BLaER1 treated with 17β-estradiol and CSF1 and Interleukin-3, amounts not matched to agents 10 nM and 100 nM (cell line): ENCODE results near the gene PGAP3.
A peak's percentile ranks its signal among the peaks of the same experiment; 100 is the strongest.

Source experiments
- H3K27ac ChIP-seq, 11 experiments: shearing (Covaris generic); formaldehyde crosslinking; 2 replicates each; pipeline ENCODE4 v1.8.1; 2022
- H3K27me3 ChIP-seq, 11 experiments: shearing (Covaris generic); formaldehyde crosslinking; 2 replicates each; pipeline ENCODE4 v1.8.1; 2022
- H3K36me3 ChIP-seq, 11 experiments: shearing (Covaris generic); formaldehyde crosslinking; 2 replicates each; pipeline ENCODE4 v1.8.1; 2022
- H3K4me1 ChIP-seq, 10 experiments: shearing (Covaris generic); formaldehyde crosslinking; 2 replicates each; pipeline ENCODE4 v1.8.1; 2022
- H3K4me2 ChIP-seq, 11 experiments: shearing (Covaris generic); formaldehyde crosslinking; 2 replicates each; pipeline ENCODE4 v1.8.1; 2022
- H3K4me3 ChIP-seq, 10 experiments: shearing (Covaris generic); formaldehyde crosslinking; 2 replicates each; pipeline ENCODE4 v1.8.1; 2022
- H3K9ac ChIP-seq, 11 experiments: shearing (Covaris generic); formaldehyde crosslinking; 2 replicates each; pipeline ENCODE4 v1.8.1; 2022
- H3K9me3 ChIP-seq, 11 experiments: shearing (Covaris generic); formaldehyde crosslinking; replicated peaks in 1 of 11; 2 replicates each; pipeline ENCODE4 v1.8.1; 2022
- H4K20me1 ChIP-seq, 11 experiments: shearing (Covaris generic); formaldehyde crosslinking; 2 replicates each; pipeline ENCODE4 v1.8.1; 2022
- Cebpa-rat ChIP-seq, 11 experiments: shearing (Covaris generic); IDR thresholded peaks; 2 replicates each; pipeline ENCODE4 v1.8.1; 2022

Gene PGAP3, protein sequence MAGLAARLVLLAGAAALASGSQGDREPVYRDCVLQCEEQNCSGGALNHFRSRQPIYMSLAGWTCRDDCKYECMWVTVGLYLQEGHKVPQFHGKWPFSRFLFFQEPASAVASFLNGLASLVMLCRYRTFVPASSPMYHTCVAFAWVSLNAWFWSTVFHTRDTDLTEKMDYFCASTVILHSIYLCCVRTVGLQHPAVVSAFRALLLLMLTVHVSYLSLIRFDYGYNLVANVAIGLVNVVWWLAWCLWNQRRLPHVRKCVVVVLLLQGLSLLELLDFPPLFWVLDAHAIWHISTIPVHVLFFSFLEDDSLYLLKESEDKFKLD

DNA sequence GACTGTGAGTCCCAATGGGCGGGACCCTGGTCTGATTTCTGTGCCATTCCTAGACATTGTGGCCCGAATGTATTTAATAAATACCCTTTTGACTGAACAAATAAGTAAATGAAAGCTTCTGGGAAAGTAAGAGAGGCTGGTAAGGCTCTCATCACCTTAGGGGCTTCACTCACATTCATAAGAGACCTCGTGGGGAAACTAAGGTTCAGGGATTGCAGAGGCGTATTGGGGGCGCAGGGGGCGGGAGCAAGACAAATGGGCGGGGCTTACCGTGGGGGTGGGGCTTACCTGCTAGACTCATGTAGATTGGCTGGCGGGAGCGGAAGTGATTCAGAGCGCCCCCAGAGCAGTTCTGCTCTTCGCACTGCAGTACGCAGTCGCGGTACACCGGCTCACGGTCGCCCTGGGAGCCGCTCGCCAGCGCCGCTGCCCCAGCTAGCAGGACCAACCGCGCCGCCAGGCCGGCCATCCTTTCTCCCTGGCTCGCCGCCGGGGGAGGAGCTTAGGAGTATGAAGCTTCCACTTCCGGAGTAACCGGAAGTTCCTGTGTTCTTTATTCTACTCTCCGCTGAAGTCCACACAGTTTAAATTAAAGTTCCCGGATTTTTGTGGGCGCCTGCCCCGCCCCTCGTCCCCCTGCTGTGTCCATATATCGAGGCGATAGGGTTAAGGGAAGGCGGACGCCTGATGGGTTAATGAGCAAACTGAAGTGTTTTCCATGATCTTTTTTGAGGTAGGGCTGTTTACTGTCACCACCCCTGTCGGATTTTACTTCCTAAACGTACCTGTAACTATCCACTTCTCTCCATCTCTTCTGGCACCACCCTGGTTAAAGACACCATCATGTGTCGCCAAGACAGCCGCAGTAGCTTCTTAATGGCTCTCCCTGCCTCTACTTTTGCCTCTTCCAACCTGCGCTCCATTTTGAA is at the start of gene PGAP3:
PGAP3 (minus strand) TSS at position 512 of the 929 bp plus-strand sequence; CDS start at position 469, 43 bp downstream.
- Histone ChIP-seq H3K4me3 (peak within 1 kb of the TSS; percentile 57 to 78 (median 66)), H3K9ac (peak within 1 kb of the TSS; percentile 35 to 80 (median 75)), H3K27me3 (no peaks in the 10 kb centered on the region), H4K20me1 (no peaks in the 10 kb centered on the region), H3K9me3 (peaks cover 0 to 12% (median 0%) of the 10 kb centered on the region in 11 experiments; a peak in 7 of 22 replicates), H3K27ac (peak within 1 kb of the TSS; percentile 63 to 87 (median 79)), H3K4me2 (peak within 1 kb of the TSS; percentile 80 to 96 (median 88)), H3K4me1 (peaks cover 10 to 17% (median 14%) of the 10 kb centered on the region in 10 experiments), H3K36me3 (peaks cover 0 to 27% (median 4%) of the 10 kb centered on the region in 11 experiments; a peak in 10 of 22 replicates)
- TF ChIP-seq Cebpa-rat (IDR thresholded peaks at IDR 0.05) = no peak

DNA sequence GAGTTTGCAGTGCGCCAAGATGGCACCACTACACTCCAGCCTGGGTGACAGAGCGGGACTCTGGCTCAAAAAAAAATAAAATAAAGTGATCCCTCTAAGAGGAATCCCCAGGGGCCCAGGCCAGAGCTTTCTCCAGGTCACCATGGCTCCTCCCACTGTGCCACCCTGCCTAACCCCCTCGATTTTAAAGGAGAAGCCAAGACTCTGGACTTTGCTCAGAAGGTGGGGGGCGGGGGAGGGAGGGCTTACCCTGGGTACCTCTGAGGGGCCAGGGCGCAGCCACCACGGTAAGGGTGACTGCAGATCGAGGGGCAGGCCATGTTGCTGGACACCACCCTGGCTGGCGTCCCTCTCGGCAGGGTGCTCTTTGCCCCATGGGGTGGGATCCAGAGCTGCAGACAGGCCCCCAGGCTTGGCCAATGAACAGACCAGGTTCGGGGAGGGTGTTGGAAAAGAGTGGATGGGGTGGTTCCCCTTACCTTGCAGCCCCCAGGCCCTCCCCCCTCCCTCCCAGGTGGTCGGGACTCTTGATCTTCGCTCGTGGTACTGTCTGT is 49.4 kb upstream of the PGAP3 start:
- H3K27me3 ChIP-seq = peaks cover 57 to 72% (median 68%) of the 10 kb centered on the region in 11 experiments
- H3K4me2 ChIP-seq = no peak overlapping the region; a peak in 1 of 22 replicates
- TF ChIP-seq Cebpa-rat (IDR thresholded peaks at IDR 0.05) = no peak
- no peak overlapping the region for H3K27ac ChIP-seq
- H3K36me3 ChIP-seq = no peaks in the 10 kb centered on the region
- no peak overlapping the region for H3K4me3 ChIP-seq
- no peaks in the 10 kb centered on the region for H4K20me1 ChIP-seq
- H3K4me1 ChIP-seq = peaks cover 27 to 43% (median 35%) of the 10 kb centered on the region in 10 experiments
- H3K9me3 ChIP-seq = no peaks in the 10 kb centered on the region
- H3K9ac ChIP-seq = no peak overlapping the region

DNA sequence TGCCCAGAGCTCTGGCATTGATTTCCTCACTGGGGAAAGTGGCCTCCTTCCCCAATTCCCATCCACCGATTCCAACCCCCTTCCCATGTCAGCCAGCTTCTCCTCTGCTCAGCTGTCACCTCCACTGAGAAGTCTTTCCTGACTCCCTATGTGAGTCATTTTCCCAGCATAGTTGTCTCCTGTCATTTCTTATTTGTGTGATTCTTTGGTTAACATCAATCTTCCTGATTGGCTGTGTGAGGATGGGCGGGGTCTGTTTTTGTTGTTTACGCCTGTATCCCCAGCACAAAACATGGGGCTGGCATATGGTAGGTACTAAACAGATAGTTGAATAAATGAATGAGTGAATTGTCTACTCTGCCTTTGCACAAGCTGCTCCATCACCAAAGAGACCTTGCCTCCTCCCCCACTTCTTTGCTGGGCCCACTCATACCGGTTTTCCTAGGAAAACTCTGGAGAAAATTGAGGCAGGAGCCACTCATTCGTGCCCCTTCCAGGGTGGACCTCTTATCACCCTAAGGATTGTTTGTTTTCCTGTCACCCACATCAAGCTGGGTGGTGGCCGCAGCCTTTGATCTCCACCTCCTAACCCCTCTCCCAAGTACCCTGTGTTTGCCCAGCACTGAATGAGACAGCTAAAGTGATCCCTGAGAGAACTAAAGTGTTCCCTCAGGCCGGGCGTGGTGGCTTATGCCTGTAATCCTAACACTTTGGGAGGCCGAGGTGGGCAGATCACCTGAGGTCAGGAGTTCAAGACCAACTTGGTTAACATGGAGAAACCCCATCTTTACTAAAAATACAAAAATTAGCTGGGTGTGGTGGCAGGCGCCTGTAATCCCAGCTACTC is 48.7 kb upstream of the PGAP3 start:
- Histone ChIP-seq H3K4me1 (peaks cover 25 to 35% (median 31%) of the 10 kb centered on the region in 10 experiments), H3K4me3 (no peak overlapping the region), H3K27me3 (peaks cover 57 to 65% (median 61%) of the 10 kb centered on the region in 11 experiments), H3K4me2 (no peak overlapping the region), H3K9ac (no peak overlapping the region), H3K9me3 (no peaks in the 10 kb centered on the region), H4K20me1 (no peaks in the 10 kb centered on the region), H3K36me3 (no peaks in the 10 kb centered on the region), H3K27ac (no peak overlapping the region)
- no peak for TF ChIP-seq Cebpa-rat (IDR thresholded peaks at IDR 0.05)

DNA sequence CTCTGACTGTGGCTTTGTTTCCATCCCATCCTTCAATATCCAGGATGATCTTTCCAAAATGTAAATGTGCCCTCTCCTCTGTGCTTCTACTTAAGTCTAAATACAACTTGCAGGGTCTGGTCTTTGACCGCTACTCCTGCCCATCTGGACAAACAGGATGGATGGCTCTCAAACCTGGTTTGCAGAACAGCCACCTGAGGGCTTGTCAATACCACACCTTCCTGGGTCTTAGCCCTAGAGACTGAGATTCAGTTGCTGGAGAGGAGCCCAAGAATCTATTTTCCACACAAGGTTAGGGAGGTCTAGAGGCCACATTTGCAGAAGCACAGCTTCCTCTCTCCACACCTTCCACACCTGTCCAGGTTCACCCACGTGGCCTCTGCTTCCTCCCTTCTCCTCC is 48.0 kb upstream of the PGAP3 start:
- Histone ChIP-seq H3K9me3 (no peaks in the 10 kb centered on the region), H3K4me1 (peaks cover 19 to 32% (median 25%) of the 10 kb centered on the region in 10 experiments), H3K9ac (no peak overlapping the region), H3K27ac (no peak overlapping the region), H3K36me3 (no peaks in the 10 kb centered on the region), H3K4me2 (no peak overlapping the region), H3K4me3 (no peak overlapping the region), H4K20me1 (no peaks in the 10 kb centered on the region), H3K27me3 (peaks cover 51 to 58% (median 54%) of the 10 kb centered on the region in 11 experiments)
- no peak for TF ChIP-seq Cebpa-rat (IDR thresholded peaks at IDR 0.05)

DNA sequence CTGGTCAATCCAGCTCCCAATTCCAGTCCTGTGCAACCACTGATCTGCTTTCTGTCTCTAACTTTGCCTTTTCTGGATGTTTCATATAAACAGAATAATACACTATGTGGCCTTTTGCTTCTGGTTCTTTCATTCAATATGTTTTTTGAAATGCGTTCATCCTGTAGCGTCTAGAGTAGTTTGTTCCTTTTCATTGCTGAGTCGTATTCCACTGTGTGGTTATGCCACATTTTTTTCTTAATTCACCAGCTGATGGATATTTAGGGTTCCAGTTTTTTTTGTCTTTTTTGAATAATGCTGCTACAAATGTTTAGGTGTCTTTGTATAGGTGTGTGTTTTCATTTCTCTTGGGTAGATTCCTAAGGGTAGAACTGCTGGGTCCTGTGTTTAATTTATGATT is 44.7 kb upstream of the PGAP3 start:
- no peak for TF ChIP-seq Cebpa-rat (IDR thresholded peaks at IDR 0.05)
- no peak overlapping the region for H3K9ac ChIP-seq
- peaks cover 17 to 19% (median 18%) of the 10 kb centered on the region in 11 experiments for H3K36me3 ChIP-seq
- peaks cover 11 to 28% (median 19%) of the 10 kb centered on the region in 10 experiments for H3K4me1 ChIP-seq
- no peak overlapping the region for H3K4me2 ChIP-seq
- H3K9me3 ChIP-seq = no peaks in the 10 kb centered on the region
- H3K4me3 ChIP-seq = no peak overlapping the region
- H3K27ac ChIP-seq = no peak overlapping the region
- H3K27me3 ChIP-seq = peaks cover 18 to 25% (median 21%) of the 10 kb centered on the region in 11 experiments
- H4K20me1 ChIP-seq = peaks cover 0 to 16% (median 0%) of the 10 kb centered on the region in 11 experiments; a peak in 4 of 22 replicates

DNA sequence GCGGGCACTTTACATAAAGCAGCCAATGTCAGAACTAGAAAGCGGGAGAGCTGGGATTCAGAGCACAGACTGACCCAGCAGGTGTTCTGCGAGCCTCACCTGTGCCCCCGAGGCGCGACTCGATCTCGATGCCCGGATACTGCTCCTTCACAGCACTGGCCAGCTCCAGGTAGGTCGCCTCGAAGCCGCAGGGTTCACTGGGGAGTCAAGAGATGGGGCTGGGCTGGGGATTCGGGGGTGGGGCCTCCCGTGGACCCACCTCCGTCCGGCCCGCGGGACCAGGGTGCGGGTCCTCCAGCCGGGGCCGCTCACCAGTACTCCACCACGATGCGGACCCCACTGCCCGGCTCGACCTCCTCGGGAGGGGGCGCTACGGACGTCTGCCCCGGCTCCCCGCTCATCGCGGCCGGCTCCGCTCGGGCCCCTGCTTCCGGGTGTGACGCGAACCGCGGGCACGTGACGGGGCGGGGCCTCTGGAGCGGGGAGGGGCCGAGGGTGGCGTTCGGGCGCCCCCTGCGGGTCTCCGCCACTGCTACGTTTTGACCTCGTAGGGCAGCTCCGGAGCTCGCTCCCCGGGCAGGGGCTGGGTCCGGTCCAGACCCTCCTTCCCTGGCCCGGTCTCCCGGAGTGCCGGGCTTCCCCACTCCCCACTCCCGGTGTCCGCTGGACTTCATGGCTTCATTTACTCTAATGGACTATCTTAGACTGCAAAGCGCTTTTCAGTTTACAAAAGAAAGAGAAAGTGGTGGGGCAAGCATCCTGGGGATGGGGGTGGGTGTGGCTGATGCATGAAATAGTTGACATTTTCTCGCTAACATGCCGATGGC is 42.5 kb upstream of the PGAP3 start, which contains the start of gene MIEN1:
MIEN1 (minus strand) TSS at position 438 of the 827 bp plus-strand sequence; CDS start at position 401, 37 bp downstream.
- H3K9me3 ChIP-seq = no peaks in the 10 kb centered on the region
- H3K4me1 ChIP-seq = peaks cover 20 to 36% (median 28%) of the 10 kb centered on the region in 10 experiments
- H3K27ac ChIP-seq = peak within 1 kb of the TSS; percentile 81 to 97 (median 90)
- peak within 1 kb of the TSS; percentile 82 to 95 (median 89) for H3K9ac ChIP-seq
- peaks cover 18 to 35% (median 21%) of the 10 kb centered on the region in 11 experiments for H3K36me3 ChIP-seq
- H3K27me3 ChIP-seq = peaks cover 0 to 2% (median 0%) of the 10 kb centered on the region in 11 experiments; a peak in 4 of 22 replicates
- H4K20me1 ChIP-seq = peaks cover 0 to 17% (median 0%) of the 10 kb centered on the region in 11 experiments; a peak in 6 of 22 replicates
- H3K4me3 ChIP-seq = peak within 1 kb of the TSS; percentile 70 to 82 (median 77)
- H3K4me2 ChIP-seq = peak within 1 kb of the TSS; percentile 92 to 100 (median 98)
- TF ChIP-seq Cebpa-rat (IDR thresholded peaks at IDR 0.05) = no peak

DNA sequence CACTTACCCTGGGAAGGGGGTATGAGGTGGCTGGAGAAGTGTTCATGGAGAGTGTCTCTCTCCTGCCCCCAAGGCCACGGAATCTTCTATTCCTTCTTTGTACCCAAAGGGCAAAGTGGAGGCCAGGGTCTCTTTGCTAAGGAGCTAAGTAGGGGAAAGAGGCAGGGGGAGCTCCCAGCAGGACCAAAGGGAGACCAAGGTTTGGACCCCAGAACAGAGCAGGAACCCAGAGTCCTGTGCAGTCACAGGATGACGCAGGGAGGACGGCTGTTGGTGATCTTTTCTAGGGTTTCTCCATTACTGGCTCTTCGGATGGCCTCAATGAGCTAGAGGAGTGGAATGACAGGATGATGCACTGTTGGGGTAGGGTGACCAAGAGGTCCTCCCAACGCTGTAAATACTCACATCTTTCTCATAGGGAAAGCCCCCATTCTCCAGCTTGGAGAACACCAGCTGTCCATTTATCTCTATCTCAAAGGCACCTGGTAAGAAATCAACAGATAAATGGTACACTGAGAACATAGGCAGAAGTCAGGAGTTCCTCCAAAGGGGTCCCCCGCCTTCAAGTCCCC is 41.5 kb upstream of the PGAP3 start:
- no peaks in the 10 kb centered on the region for H3K27me3 ChIP-seq
- no peaks in the 10 kb centered on the region for H3K9me3 ChIP-seq
- peak overlapping the region; percentile 82 to 95 (median 89) for H3K9ac ChIP-seq
- H3K27ac ChIP-seq = peak overlapping the region in 10 of 11 experiments; percentile 85 to 97 (median 90); a peak in 19 of 22 replicates
- TF ChIP-seq Cebpa-rat (IDR thresholded peaks at IDR 0.05) = no peak
- H3K4me2 ChIP-seq = peak overlapping the region; percentile 92 to 100 (median 98)
- H3K4me3 ChIP-seq = peak overlapping the region; percentile 70 to 82 (median 77)
- H4K20me1 ChIP-seq = peaks cover 0 to 17% (median 0%) of the 10 kb centered on the region in 11 experiments; a peak in 6 of 22 replicates
- H3K4me1 ChIP-seq = peaks cover 20 to 36% (median 28%) of the 10 kb centered on the region in 10 experiments
- H3K36me3 ChIP-seq = peaks cover 18 to 35% (median 21%) of the 10 kb centered on the region in 11 experiments
